ENCODE results near the gene ANKFN1.
A peak's percentile ranks its signal among the peaks of the same experiment; 100 is the strongest.

Gene ANKFN1

DNA sequence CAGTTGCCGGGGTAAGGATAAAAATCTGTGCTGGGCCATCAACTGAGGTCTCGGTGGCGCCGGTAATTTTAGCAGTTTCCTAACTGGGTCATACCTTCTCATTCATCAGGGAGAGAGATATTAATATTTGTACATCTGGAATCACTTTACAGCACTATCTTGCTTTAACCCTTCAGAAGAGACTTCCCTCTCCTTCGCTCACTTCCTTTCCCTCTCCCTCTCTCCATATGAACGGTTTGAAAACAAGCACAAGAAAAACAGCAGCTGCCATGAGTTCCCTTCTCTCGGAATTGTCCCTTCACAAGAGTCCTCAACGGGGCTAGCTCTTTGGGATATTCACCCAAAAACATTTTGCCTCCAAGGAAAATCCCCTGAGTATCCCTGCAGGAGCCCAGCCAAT is 295.9 kb downstream of the ANKFN1 start:
- DNase-seq, result no peak

DNA sequence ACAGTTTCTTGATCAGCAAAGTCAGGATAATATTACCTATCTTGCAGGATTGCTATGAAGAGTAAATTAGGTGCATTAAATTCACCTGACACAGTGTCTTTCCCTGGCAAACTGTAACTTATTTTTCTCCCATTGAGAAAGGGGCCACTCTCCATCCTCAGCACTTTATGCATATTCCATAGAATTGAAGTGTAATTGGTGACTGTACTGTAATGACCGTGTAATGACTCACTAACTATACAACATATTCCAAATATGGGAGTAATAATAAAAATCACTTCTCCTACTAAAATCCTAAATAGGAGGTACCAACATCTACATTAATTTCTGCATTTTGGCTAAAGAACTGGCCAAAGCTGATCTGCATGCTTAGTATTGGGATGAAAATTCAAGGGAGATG is 298.4 kb downstream of the ANKFN1 start:
- no peak for DNase-seq

DNA sequence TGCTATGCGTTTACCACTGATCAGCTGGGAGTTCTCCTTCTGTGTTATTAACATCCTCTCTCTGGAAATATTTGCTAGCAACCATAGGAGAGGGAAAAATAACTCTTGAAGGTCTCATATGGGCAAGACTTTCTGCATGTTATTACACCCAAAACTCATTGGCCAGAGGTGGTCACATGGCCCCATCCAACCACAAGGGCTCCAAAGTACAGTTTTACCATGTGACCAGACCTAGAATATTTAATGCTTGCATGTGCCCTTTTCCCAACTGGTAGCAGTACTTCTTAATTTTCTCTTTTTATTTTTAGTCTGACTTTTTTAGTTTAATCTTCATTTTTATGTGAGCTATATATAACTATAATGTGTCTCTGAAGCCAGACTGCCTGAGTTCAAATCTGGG is 299.2 kb downstream of the ANKFN1 start:
- DNase-seq, result no peak

DNA sequence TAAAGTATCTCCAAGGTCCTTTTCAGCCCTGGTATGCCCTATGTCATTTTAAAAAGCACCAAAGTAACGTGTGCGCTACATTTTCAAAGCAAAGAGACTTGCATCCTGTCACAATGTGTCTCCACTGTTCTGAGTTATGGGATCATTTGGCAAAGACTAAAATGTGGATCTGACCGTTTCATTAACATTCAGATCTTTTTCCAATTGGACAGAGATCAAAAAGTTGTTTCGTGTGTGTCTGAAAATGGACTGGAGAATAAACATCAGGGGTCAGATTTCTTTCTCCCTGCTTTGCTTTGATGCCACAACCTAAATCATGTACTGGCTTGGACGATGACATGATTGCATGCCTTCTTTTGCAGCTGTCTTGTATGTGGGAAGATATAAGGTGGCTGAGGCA is 304.2 kb downstream of the ANKFN1 start:
- no peak for DNase-seq

DNA sequence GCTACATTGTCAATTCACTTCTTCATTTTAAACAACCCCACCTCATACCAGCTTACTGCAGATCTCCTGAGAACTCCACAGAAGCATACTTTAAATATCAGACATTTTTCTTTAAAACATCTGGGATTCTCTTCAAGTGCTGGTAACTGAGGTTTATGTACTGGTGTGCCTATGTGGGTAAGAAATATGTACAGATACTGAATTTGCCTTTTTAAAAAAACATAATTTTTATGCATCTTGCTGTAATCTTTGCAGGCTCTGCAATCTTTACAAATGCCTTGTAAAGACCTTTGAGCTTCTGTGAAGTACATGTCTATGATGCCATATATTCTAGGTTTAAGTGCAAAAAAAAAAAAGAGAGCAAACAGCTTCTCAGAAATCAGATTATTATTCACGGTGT is 312.6 kb downstream of the ANKFN1 start:
- no peak for DNase-seq

DNA sequence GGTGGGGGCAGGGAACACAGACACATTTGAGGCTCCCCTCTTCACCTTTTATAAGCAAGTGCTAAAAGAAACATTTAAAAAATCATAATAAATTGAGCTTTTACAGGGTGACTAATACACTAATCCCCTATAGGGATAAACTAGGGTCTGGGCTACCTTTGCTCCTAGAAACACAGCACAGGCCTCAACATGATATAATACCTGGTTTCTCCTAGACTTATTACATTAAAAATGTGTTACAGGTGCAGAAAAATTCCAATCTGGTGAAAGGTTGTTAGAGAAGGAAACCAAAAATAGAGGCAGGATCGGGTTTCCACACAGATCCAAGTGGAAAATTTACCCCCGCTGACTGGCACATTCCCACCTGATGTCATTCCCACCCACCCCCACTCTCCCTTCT is 315.6 kb downstream of the ANKFN1 start:
- DNase-seq, result no peak

DNA sequence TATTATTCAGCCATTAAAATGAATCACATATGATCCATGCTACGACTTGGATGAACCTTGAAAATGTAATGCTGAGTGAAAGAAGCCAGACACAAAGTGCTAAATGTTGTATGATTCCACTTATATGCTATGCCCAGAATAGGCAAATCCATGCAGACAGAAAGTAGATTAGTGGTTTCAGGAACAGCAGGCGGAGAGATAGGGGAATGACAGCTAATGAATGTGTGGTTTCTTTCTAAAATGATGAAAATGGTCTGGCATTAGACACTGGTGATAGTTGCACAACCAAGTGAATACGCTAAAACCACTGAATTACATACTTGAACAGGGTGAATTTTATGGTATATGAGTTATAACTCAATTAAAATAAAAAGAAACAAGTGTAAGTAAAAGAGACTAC is 318.4 kb downstream of the ANKFN1 start:
- DNase-seq, result no peak

DNA sequence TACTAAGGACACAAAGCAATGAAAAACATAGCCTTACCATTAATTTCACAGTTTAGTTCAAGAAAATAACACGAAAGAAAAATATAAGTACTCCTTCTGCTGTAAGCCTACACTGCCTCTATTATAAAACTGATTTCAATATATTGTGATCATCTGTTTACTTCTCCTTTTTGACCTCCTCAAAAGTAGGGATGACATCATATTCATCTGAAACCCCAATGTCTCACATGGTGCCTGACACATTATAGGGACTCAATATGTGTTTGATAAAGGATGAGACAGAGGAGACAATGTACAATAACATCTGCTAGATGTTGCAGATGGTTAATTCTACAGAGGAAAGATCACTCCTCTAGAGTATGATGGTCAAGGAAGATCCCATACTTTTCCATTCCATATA is 321.8 kb downstream of the ANKFN1 start:
- DNase-seq, result no peak

DNA sequence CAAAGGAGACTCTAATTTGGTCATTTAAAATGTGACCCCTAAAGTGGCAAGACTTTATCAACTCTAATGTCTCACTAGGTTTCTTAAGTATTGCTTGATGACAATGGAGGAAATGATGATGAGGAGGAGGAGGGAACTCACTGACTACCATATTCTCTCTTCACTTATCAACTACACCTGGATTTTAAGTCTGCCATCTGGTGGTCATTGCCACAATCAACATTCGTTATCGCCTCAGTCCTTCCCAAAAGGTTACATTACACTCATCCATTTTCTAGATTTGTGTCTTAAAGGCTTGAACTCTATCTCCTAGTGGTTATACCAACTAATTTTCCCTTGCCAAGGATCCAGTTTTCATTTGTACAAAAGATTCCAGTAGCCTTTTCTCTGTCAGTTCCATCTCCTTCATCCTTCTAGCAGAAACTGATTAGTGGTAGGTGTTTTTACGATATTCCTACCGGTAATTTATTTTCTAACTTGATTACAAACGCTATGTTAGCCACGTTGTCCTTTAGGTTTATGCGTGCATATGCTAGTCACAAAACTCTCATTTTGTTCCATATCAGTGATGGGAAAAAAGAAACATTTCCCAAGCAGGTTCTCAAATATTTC is 325.7 kb downstream of the ANKFN1 start:
- peak; percentile 27 for DNase-seq

DNA sequence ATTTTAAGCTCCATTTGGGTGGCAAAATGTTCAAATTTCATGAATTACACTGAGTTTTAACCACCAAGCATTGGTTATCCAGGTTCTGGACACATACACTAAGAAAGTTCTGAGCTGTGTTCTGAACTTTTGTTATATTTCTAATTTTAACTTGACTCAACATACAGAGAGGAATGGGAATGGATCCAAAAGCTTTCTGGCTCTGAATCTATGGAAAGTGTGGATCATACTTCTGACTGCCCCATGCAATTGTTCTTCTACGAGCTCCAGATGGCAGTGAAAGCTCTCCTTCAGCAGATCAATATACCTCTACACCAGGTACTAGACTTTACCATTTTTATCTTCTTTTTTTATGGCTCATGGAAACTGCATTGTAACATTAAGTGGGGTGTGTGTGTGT is 327.2 kb downstream of the ANKFN1 start:
- no peak for DNase-seq

DNA sequence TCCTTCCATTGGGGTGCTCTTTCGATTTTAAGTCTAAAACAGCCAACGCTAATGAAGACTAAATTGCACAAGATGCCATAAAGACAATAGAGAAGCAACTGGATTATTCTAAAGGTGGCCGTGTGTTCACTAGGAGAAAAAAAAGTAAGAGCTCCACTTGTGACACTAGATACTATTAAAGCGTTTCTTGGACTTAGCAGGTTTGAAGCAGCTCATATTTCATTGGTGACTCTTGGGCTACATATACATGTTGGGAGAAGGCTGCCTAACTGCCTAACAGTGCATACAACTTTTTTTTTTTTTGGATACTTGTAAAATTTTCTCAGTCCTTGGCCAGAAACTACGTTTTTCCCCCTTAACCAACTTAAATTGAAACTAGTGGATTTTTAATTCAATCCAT is 328.4 kb downstream of the ANKFN1 start:
- no peak for DNase-seq

DNA sequence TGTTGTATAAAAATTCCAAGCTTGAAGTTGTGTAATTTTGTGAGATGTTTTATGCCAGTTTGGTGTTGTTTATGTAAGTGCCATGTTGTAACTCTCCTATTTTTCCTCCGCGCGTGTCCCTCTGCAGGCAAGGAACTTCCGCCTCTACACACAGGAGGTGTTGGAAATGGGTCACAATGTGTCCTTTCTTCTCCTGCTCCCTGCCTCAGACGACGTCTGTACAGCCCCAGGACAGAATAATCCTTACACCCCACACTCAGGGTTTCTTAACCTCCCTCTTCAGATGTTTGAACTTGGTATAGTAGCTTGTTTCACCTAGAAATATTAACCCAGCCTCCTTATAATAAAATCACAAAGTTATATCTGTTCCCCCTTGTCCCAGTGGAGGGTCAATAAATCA is 329.0 kb downstream of the ANKFN1 start:
- DNase-seq, result no peak

DNA sequence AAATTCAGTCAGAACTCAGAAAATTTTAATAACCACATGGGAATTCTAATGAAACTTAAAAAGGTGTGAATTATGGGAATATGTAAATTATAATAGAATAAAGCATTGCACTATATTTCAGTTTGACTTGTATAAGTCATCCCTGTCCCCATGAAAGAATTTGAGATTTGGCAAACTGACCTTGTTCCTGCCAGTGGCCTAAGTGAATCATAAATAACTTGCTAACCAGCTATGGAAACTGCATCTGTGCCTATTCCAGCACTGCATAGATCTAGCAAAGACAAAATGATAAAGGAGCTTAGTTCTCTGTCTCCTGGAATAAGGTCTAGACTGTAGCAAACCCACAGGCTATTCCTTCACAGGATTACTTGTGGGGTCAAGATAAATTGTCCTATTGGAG is 333.5 kb downstream of the ANKFN1 start:
- no peak for DNase-seq

DNA sequence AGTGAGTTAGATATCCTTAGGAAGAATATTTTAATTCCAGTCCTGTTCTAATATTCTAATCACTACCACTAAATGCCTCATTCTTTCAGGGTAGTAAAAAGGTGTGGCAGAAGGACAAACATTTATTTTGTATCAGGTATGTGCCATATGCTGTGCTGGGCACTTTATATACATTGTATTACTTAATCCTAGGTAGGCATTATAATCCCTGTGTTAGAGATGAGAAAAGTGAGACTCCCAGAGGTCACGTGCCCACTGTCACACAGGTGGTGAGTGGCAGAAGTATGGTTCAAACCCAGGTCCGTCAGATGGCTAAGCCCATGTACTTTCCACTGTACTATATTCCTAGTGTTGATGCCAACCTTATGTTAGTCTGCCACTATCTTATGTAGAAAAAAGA is 335.5 kb downstream of the ANKFN1 start:
- DNase-seq, result no peak

DNA sequence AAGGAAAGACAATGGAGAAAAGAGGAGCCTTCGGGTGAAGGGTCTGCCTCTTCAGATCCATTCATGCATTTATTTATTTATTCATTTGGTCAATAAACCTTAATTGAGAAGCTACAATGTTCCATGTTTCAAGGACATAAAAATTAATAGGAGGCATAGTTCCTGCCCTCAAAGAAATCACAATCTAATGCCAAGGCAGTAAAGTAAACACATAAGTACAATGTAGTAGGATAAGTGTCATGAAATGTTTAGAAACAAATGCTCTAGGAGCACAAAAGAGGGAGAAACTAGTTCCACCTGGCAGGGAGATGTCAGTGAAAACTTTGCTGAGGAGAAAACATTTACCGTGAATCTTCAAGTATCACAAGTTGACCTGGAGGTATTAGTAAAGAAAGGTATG is 336.7 kb downstream of the ANKFN1 start:
- DNase-seq, result no peak

DNA sequence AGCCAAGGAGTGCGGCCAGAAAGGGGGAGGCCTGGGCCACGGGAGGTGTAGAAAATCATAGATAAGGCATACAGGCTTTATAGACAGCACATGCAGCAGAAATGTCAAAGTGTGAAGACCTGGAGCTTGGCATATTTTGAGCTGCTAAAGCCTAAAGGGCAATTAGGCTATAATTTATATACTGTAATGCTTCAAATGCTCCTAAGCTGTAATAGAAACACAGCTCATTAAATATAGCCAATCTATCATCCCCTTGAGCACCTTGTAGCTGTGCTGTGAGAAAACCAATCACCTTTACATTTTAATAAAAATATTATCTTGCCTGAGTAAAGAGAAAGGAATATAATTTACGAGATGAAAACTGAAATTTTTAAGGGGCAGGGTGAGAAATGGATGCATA is 342.3 kb downstream of the ANKFN1 start:
- DNase-seq, result no peak

DNA sequence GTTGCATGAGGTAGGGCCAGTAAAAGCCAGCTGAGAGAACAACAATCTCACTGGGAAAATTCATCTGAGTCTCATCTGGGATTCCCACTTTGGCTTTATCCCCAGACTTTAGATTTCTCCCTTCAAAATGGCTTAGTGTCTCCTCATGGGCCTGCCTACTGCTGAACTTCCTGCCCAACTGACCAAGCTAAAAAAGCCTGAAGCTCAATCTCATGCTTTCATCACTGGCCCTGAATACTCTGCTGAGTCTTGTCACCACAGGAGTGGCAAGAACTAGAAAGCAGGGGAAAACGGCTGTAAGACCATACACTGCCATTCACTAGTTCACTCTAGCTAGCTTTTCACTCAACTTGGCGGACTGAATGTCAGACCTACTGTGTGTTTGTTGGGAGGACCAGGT is 343.9 kb downstream of the ANKFN1 start:
- DNase-seq, result no peak

DNA sequence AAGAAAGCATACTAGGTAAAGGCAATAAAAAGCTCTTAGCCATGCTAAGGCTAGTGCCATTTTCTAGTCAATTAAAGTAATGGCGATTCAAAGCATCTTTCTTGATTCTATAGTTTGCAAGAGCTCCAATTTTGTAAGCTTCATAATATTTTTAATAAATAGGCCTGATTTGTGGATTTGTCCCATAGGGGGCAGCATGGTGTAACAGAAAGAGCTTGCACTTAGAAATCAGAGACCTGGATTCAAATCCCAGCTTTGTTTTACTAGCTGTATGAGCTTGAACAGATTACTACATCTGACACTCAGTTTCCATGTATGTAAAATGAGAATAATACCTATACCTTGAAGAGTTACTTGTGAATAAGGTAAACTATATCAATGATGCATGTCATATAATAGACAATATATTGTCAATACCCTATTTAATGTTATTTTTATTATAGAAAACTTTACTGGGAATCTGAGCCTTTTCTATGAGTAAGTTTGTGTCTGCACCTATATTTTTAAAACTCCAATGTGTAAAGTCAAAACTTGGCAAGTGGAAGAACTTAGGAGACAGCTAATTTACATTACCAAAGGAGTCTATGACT is 346.6 kb downstream of the ANKFN1 start:
- peak; percentile 31 for DNase-seq

DNA sequence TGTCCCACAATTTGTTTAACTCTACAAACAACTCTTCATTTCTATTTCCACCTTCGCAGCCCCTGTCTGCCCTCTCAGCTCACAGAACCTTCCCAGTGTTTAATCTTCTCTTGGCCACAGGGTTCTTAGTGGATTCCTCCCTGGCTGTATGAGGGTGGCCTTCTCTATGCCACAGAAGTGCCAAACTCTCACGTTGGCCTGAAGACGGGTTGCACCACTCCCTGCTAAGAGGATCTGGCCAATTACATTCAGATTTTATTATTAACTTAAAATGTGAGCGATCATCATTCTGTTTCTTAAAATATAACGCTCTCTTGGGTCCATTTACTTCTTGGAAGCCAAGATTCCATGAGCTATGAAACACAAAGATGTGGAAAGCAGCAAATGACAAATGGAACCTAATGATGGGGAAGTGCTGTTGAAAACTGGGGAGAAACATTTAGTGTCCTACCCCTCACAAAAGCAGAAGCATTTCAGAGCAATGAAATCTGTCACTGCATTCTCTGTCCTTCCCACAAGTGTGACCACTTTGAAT is 348.9 kb downstream of the ANKFN1 start:
- no peak for DNase-seq

DNA sequence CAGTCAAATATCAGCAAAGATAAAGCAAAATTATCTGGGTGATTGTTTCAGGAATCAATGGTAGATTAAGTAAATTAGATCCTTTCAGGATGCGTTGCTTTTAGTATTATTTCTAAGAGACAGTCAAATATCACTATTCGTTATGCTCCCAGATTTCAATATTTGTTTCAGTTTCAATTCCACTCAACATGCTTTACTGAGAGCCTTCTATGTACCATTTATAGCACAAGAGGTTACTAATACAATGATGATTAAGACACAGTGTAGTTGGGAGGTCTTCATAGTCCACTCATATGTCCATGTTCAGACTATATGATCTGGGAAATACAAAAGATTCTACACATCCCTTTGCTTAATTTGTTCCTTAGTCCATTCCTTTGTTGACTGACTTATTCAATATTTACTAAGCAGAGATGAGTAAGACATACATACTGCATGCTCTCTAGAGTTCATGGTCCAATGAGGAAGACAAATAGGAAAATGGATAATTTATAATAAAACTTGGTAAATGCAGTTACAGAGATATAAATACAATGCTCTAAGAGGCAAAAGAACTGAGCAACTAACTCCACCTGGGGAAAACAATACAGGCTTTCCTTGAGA is 352.0 kb downstream of the ANKFN1 start:
- DNase-seq, result no peak

DNA sequence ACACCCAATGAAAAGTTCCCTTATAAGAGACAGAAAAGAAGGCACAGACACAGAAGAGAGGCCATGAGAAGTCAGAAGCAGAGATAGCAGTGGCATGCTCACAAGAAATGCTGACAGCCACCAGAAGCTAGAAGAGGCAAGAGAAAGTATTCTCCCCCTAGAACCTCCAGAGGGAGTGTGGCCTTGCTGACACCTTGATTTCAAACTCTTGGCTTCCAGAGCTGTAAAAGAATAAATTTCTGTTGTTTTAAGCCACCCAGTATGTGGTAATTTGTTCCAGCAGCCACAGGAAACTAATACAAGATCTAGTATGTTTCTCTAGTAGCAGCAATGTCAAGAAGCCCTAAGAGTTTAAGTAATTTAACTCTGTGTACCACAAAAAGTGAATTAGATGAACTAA is 353.1 kb downstream of the ANKFN1 start:
- no peak for DNase-seq

DNA sequence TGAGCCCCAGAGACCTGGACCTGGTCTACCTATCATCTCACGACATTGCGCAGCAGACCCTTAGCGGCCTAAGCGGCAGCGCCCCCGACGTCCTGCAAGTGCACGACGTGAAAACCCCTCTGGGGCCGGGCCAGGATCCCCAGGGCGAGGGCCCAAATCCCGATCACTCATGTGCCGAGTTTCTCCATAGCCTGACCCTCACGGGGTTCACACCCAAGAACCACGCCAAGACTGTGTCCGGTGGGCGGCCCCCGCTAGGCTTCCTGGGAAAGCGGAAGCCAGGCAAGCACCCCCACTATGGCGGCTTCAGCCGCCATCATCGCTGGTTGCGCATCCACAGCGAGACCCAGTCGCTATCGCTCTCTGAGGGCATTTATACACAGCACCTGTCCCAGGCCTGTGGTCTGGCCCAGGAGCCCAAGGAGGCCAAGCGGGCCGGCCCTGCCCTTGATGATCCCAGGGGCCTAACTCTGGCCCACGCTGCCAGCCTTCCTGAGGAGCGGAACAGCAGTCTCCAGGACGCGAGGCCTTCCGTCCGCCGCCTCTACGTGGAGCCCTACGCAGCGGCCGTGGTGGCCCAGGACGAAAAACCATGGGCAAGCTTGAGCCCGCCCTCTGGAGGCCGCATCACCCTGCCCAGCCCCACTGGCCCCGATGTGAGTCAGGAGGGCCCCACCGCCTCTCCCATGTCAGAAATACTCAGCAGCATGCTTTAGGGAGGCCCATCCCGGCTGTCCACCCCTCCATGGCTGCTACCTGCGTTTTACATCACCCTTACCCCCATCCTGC is 357.5 kb downstream of the ANKFN1 start:
- no peak for DNase-seq

DNA sequence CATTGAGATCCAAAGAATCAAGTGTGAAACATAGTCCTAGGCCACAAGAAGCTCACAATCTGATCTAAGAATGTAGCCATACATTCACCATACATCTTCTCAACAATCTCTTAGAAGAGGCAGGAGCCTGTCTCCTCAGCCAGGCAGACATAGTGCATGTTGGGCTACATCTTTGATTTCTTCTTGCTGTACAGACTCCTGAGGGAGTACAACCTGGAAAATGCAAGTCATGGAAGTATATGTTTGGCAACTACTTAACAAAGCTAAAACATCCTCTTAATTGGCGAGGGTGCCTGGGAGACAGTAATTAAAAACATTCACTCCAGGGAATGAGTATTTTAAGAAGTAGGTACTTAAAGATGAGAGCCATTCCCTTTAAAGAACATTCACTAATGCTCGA is 361.0 kb downstream of the ANKFN1 start:
- DNase-seq, result no peak

DNA sequence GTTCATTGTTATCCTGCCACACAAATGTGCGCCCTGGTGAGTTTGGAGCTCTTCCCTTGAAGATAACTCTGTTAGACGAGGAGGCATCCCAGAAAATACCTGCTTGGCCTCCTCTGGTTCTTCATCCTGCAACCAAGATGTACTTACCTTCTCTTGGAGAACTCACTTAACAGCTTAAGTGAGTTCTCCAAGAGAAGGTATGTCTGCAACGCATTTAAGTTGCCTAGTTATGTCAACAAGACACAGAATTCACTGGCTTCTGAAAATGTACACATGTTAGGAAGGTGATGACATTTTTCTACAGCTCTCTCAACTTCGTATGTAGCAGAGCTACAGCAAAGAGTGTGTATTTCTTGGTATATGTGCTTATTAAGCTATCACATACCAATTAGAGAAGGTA is 361.6 kb downstream of the ANKFN1 start:
- DNase-seq, result no peak

Measured in RPMI8226 (cell line).